ENCODE measurements around the gene ARHGEF28.

ARHGEF28 gene

DNA sequence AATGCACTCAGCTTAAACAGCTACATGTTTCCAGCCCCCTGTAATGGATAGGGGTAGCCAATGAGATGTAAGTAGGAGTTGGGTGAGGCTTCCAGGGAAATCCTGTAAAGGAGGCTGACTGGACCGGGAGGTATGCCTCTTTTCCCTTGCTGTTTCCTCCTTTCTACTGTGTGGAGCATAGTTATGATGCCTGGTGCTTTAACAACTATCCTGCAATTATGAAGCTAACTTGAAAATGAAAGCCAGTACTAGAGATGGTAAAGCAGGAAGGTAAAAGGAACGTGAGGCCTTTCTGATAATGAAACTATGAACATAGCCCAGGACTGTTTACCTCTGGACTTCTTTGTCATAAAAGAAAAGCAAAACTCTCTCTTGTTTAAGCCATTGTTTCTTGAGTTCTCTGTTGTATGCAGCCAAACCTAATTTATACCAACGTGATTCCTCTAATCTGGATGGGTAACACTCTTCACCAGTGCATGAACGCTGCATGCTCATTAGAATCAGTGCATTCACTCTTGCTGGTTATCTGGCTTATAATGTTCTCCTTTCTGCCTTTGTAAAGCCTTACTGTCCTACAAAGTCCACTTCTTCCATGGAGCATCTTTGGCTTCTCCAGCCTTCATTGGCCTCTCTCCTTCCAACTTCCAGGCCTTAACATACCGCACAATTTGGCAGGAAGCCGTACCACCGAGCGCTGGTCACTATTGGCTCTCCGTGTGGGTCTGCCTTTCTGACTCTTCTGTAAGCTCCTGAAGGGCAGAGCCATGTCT lies 8.3 kb upstream of the ARHGEF28 start:
- DNase-seq = no peak
- in situ Hi-C loops (cut with HindIII; ENCODE audit: low pct_ligation_motif_present, low sequenced_read_pairs) = no loop called here
- Histone ChIP-seq H3K27ac (no peak overlapping the region), H3K27me3 (replicated peaks) (no peaks in the 10 kb centered on the region), H3K36me3 (replicated peaks) (no peaks in the 10 kb centered on the region), H3K4me3 (ENCODE audit: low read depth, low read length) (no peak overlapping the region)
- TF ChIP-seq, protein P1, sequence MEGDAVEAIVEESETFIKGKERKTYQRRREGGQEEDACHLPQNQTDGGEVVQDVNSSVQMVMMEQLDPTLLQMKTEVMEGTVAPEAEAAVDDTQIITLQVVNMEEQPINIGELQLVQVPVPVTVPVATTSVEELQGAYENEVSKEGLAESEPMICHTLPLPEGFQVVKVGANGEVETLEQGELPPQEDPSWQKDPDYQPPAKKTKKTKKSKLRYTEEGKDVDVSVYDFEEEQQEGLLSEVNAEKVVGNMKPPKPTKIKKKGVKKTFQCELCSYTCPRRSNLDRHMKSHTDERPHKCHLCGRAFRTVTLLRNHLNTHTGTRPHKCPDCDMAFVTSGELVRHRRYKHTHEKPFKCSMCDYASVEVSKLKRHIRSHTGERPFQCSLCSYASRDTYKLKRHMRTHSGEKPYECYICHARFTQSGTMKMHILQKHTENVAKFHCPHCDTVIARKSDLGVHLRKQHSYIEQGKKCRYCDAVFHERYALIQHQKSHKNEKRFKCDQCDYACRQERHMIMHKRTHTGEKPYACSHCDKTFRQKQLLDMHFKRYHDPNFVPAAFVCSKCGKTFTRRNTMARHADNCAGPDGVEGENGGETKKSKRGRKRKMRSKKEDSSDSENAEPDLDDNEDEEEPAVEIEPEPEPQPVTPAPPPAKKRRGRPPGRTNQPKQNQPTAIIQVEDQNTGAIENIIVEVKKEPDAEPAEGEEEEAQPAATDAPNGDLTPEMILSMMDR (IDR thresholded peaks at IDR 0.05; ENCODE audit: low read depth, low read length, missing control alignments) = no peak

DNA sequence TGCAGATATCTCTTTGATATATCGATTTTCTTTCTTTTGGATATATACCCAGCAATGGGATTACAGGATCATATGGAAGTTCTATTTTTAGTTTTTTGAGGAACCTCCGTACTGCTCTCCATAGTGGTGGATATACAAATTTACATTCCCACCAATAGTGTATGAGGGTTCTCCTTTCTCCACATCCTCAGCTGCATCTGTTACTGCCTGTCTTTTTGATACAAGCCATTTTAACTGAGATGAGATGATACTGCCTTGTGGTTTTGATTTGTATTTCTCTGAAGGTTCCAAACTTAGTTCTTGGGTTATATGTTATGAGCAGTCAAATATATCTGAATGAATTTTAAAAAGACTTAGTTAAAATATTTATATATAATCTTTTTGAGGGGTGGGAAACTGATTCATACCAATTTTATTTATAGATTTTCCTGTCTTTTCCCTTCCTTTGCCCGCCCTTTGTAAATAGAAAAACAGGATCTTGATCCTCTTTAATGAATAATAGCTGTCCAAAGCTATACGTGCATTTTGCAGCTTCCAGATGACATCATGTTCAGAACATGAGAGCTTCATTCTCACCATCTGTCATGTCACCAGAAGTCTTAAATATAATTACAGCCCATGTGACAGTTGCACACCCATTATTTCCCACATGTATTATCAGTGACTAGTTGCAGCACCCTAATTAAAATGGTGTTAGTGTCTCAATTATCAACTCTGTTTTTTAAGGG lies 6.2 kb upstream of the ARHGEF28 start:
- no peak for DNase-seq
- no peaks in the 10 kb centered on the region for H3K27me3 ChIP-seq (replicated peaks)
- no peak overlapping the region for H3K27ac ChIP-seq
- H3K36me3 ChIP-seq (replicated peaks) = no peaks in the 10 kb centered on the region
- TF ChIP-seq, protein P1 (IDR thresholded peaks at IDR 0.05; ENCODE audit: low read depth, low read length, missing control alignments) = no peak
- in situ Hi-C loops (cut with HindIII; ENCODE audit: low pct_ligation_motif_present, low sequenced_read_pairs) = no loop called here
- H3K4me3 ChIP-seq (ENCODE audit: low read depth, low read length) = no peak overlapping the region

DNA sequence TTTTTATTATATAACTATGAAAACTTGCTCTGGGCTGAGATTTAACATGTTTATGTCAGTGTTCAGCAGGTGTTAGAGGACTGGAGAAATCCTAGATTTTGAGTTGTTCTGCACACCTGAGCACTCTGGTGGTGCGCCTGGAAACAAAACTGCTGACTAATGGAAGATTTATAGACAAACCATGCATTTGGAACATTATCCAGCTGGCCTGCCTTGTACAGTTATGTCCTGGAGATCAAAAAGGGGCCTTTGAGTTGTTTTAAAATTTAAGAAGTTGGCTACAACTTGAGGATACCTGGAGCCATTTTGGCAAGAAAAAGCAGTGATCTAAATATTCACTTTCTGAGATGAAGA lies 5.7 kb upstream of the ARHGEF28 start:
- Histone ChIP-seq H3K4me3 (ENCODE audit: low read depth, low read length) (no peak overlapping the region), H3K27me3 (replicated peaks) (no peaks in the 10 kb centered on the region), H3K36me3 (replicated peaks) (no peaks in the 10 kb centered on the region), H3K27ac (no peak overlapping the region)
- in situ Hi-C loops (cut with HindIII; ENCODE audit: low pct_ligation_motif_present, low sequenced_read_pairs) = no loop called here
- TF ChIP-seq, protein P1 (IDR thresholded peaks at IDR 0.05; ENCODE audit: low read depth, low read length, missing control alignments) = no peak
- DNase-seq = no peak

DNA sequence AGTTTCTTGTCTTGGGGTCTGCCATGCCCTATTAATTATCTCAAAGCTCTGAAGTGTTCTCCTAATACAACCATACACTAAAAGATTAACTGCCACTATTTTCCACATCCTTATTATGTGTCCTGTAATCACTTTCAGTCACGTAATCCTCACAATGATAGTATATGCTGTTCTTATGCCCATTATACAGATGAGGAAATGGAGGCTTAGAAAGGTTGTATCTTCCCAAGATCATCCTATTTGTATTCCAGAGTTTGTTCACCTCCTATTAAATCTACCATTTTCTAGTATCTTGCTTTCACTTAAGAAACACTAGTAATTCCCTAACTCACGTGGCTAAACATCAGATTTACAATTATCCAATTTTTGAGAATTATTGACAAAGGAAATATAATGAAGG lies 2.9 kb upstream of the ARHGEF28 start:
- H3K27ac ChIP-seq = no peak overlapping the region
- no peak overlapping the region for H3K4me3 ChIP-seq (ENCODE audit: low read depth, low read length)
- no peaks in the 10 kb centered on the region for H3K36me3 ChIP-seq (replicated peaks)
- no peak for DNase-seq
- no peaks in the 10 kb centered on the region for H3K27me3 ChIP-seq (replicated peaks)
- TF ChIP-seq, protein P1 (IDR thresholded peaks at IDR 0.05; ENCODE audit: low read depth, low read length, missing control alignments) = no peak
- in situ Hi-C loops (cut with HindIII; ENCODE audit: low pct_ligation_motif_present, low sequenced_read_pairs) = no loop called here

DNA sequence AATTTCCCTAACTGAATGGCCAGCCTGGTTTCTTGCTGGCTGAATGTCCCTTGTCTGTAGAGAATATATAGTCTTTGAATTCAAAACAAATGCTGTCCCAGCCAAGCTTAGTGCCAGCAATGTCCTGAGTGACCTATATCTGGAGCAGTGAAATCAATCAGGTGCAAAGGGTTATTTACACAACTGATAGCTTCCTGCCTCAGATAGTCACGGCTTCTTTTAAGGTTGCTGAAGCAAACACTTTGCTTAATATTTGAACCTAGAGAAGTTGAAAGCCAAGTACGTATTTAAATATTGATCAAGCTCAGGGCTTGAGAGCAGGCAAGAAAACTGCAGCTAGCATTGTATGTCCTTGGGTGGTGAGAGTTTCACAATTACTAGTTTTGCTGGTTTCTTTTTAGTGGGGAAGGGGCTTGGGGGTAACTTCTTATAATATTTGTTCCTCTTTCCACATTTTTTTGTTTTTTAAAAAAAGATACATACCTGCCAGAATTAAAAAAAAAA lies 2.0 kb upstream of the ARHGEF28 start:
- Histone ChIP-seq H3K27me3 (replicated peaks) (no peaks in the 10 kb centered on the region), H3K27ac (no peak overlapping the region), H3K36me3 (replicated peaks) (no peaks in the 10 kb centered on the region), H3K4me3 (ENCODE audit: low read depth, low read length) (no peak overlapping the region)
- in situ Hi-C loops (cut with HindIII; ENCODE audit: low pct_ligation_motif_present, low sequenced_read_pairs) = no loop called here
- TF ChIP-seq, protein P1 (IDR thresholded peaks at IDR 0.05; ENCODE audit: low read depth, low read length, missing control alignments) = no peak
- no peak for DNase-seq

Measured in brain microvascular endothelial cell (primary cell).